Suprapubic skin (tissue), 4 donors: Measurements from ENCODE around the gene ASTN2. TPM values are rescaled to one million over a fixed set of nuclear protein-coding genes. Genes with fewer than 3 reads are reported as not detected.

Source experiments
- DNase-seq, 2 donors: peaks; one replicate each; pipeline ENCODE4 v3.0.0-alpha.2; 2019; ENCODE audit warnings: low spot score in 2 of 2
- H3K27ac ChIP-seq: fragments of 200-600 bp; sonication (generic); one replicate; pipeline ENCODE4 v1.5.1; 2019
- H3K27me3 ChIP-seq: fragments of 200-600 bp; sonication (generic); one replicate; pipeline ENCODE4 v1.5.1; 2019
- H3K36me3 ChIP-seq: fragments of 200-600 bp; sonication (generic); one replicate; pipeline ENCODE4 v1.5.1; 2019
- H3K4me1 ChIP-seq: fragments of 200-600 bp; sonication (generic); one replicate; pipeline ENCODE4 v1.5.1; 2019
- H3K4me3 ChIP-seq: fragments of 200-600 bp; sonication (generic); one replicate; pipeline ENCODE4 v1.5.1; 2019; ENCODE audit warnings: mild to moderate bottlenecking
- H3K9me3 ChIP-seq: fragments of 200-600 bp; sonication (generic); one replicate; pipeline ENCODE4 v1.5.1; 2019
- EP300 ChIP-seq: sonication (generic); formaldehyde crosslinking; IDR thresholded peaks from one replicate; pipeline ENCODE4 v1.6.1; 2017; ENCODE audit warnings: antibody characterized with exemption
- POLR2A ChIP-seq, 2 donors: fragments of 450-650 bp; IDR thresholded peaks; one replicate each; pipeline ENCODE4 v1.6.1; 2017; ENCODE audit warnings: antibody characterized with exemption in 2 of 2, mild to moderate bottlenecking in 2 of 2, moderate library complexity in 2 of 2
- POLR2AphosphoS5 ChIP-seq, 3 donors: sonication (generic); formaldehyde crosslinking; IDR thresholded peaks; one replicate each; pipeline ENCODE4 v1.6.1; 2017; ENCODE audit warnings: antibody characterized with exemption in 3 of 3
- WGBS: methylation state at CpG from one replicate; pipeline ENCODE4 v1.1.5; 2018; 5-methylcytosine and 5-hydroxymethylcytosine counted together
- total RNA-seq, 4 donors: library from RNA; depleted of rRNA; stranded (reverse); fragments of >200 nt; gene quantifications; one replicate each; pipeline ENCODE4 v1.1.0, GENCODE V29; 2016
- TF ChIP-seq, protein P1 (sequence below), 2 donors: fragments of 200-600 bp in 1 of 2; fragments of 450-650 bp in 1 of 2; sonication (generic) in 1 of 2; IDR thresholded peaks; one replicate each; pipeline ENCODE4 v1.5.1; 2016 to 2019; ENCODE audit warnings: antibody characterized with exemption in 2 of 2, mild to moderate bottlenecking in 1 of 2, moderate library complexity in 1 of 2

The ASTN2 gene
- total RNA-seq, 4 donors from 2014 or later = 2.0 to 6.9 (median 3.8) TPM

DNA sequence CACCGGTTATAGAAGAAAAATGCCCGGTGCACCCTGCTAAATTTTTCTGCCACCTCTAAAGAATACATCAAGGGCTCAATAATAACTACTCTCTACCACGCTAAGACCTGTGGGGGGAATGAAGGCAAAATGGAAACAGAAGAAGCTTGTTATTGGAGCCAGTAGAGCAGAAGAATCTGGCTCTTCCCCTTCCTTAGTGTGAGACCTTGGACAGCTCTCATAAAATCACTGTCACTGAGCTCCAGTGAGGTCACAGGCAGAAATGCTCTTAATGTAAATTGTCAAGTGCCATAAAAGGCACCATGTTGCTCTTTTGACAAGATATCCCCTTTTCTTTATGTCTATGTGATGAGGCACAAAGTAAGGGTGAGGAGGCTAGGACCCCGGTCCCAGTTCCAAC lies 74.4 kb downstream of the ASTN2 start:
- Histone ChIP-seq H3K36me3 (no peaks in the 10 kb centered on the region), H3K27ac (no peak overlapping the region), H3K27me3 (no peaks in the 10 kb centered on the region), H3K4me3 (no peak overlapping the region), H3K4me1 (no peaks in the 10 kb centered on the region), H3K9me3 (no peaks in the 10 kb centered on the region)
- WGBS = 89% methylated on average over 4 of the region's 4 CpGs
- DNase-seq = no peak
- no peak for TF ChIP-seq POLR2A (IDR thresholded peaks at IDR 0.05)
- no peak for TF ChIP-seq POLR2AphosphoS5 (IDR thresholded peaks at IDR 0.05)
- TF ChIP-seq, protein P1, sequence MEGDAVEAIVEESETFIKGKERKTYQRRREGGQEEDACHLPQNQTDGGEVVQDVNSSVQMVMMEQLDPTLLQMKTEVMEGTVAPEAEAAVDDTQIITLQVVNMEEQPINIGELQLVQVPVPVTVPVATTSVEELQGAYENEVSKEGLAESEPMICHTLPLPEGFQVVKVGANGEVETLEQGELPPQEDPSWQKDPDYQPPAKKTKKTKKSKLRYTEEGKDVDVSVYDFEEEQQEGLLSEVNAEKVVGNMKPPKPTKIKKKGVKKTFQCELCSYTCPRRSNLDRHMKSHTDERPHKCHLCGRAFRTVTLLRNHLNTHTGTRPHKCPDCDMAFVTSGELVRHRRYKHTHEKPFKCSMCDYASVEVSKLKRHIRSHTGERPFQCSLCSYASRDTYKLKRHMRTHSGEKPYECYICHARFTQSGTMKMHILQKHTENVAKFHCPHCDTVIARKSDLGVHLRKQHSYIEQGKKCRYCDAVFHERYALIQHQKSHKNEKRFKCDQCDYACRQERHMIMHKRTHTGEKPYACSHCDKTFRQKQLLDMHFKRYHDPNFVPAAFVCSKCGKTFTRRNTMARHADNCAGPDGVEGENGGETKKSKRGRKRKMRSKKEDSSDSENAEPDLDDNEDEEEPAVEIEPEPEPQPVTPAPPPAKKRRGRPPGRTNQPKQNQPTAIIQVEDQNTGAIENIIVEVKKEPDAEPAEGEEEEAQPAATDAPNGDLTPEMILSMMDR (IDR thresholded peaks at IDR 0.05) = no peak
- no peak for TF ChIP-seq EP300

- Histone ChIP-seq H3K4me1 (no peaks in the 10 kb centered on the region), H3K9me3 (no peaks in the 10 kb centered on the region), H3K4me3 (no peak overlapping the region), H3K27me3 (no peaks in the 10 kb centered on the region), H3K27ac (no peak overlapping the region), H3K36me3 (no peaks in the 10 kb centered on the region)
- no peak for DNase-seq
- 26% methylated on average over 2 of the region's 2 CpGs for WGBS
- TF ChIP-seq EP300 (no peak), POLR2AphosphoS5 (IDR thresholded peaks at IDR 0.05) (no peak), POLR2A (IDR thresholded peaks at IDR 0.05) (no peak)
- TF ChIP-seq, protein P1 (IDR thresholded peaks at IDR 0.05) = no peak
Observed at GRCh38 chr9:117335837-117336433, 78.9 kb downstream of the ASTN2 start.

GRCh38 chr9:117334101-117334500 lies 80.8 kb downstream of the ASTN2 start:
- H3K27ac ChIP-seq = no peak overlapping the region
- no peaks in the 10 kb centered on the region for H3K9me3 ChIP-seq
- no peak for TF ChIP-seq POLR2A (IDR thresholded peaks at IDR 0.05)
- TF ChIP-seq, protein P1 (IDR thresholded peaks at IDR 0.05) = no peak
- TF ChIP-seq EP300 = no peak
- no peak for TF ChIP-seq POLR2AphosphoS5 (IDR thresholded peaks at IDR 0.05)
- no peaks in the 10 kb centered on the region for H3K4me1 ChIP-seq
- H3K4me3 ChIP-seq = no peak overlapping the region
- no peak for DNase-seq
- WGBS = 80% methylated on average over 2 of the region's 2 CpGs
- no peaks in the 10 kb centered on the region for H3K27me3 ChIP-seq
- no peaks in the 10 kb centered on the region for H3K36me3 ChIP-seq

DNA sequence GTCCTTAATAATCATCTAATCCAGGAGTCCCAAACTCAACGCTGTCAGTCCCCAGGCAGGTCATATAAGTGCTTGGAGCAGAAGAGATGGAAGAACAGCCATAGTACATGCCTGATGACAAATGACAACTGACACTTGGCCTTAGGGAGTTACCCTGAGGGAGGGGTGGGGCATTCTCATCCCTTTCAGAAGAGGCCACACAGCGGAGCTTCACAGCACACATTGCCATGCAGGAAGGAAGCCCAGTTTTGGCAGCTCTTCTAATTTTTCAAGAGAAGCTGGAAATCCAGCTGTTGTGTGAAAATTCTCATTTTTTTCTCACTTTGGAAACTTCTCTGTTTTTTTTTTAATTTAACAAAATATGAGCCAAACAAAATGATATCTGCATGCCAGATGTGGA lies 89.0 kb downstream of the ASTN2 start:
- Histone ChIP-seq H3K27me3 (no peaks in the 10 kb centered on the region), H3K4me3 (no peak overlapping the region), H3K27ac (no peak overlapping the region), H3K36me3 (no peaks in the 10 kb centered on the region), H3K9me3 (no peaks in the 10 kb centered on the region), H3K4me1 (no peaks in the 10 kb centered on the region)
- WGBS = 34% methylated on average over 2 of the region's 2 CpGs
- TF ChIP-seq POLR2A (IDR thresholded peaks at IDR 0.05) = no peak
- no peak for DNase-seq

DNA sequence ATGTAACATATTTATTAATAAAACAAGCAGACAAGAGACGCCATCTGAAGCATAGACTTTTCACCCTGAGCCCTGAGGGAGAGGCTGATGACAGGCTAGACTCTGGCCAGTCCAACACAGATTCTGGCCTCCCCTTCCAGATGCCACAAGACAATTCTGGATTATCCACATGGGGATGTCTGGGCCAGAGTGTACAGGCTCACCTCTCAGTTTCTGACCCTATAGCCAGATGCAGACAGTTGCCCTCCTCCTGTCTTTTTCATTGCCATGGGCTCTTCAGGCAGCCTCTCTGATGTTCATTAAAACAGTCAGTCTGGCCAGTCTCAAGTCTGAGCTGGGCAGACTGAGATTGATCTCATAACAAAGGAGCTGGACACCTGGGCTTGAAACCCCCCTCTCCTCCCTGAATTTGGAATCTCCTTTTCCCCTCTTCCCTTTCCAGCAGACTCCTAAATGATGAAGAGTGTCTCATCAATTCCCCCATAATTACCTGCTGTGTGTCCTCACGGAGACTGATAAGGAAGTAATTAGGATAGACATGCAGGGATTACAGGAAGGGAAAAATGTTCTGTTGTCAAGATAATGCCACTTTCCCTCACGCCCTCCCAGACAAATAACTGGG lies 89.6 kb downstream of the ASTN2 start:
- no peaks in the 10 kb centered on the region for H3K27me3 ChIP-seq
- H3K4me1 ChIP-seq = no peaks in the 10 kb centered on the region
- TF ChIP-seq POLR2A (IDR thresholded peaks at IDR 0.05) = no peak
- no peak for TF ChIP-seq EP300
- no peak for TF ChIP-seq POLR2AphosphoS5 (IDR thresholded peaks at IDR 0.05)
- TF ChIP-seq, protein P1 (IDR thresholded peaks at IDR 0.05) = no peak
- H3K9me3 ChIP-seq = no peaks in the 10 kb centered on the region
- no peaks in the 10 kb centered on the region for H3K36me3 ChIP-seq
- DNase-seq = no peak
- H3K4me3 ChIP-seq = no peak overlapping the region
- H3K27ac ChIP-seq = no peak overlapping the region
- 56% methylated on average over 3 of the region's 3 CpGs for WGBS
